ENCODE data around the gene EPB42.
"Not testable (repeated sequence)": the region's sequence is repeated elsewhere in the genome, so short reads cannot be mapped to it uniquely, and the experiment has no call there.

EPB42 gene

GRCh38 chr15:43239732-43240491, 19.1 kb upstream of the EPB42 start:
- DNase-seq, result no peak

GRCh38 chr15:43238671-43239131, 17.9 kb upstream of the EPB42 start:
- DNase-seq, result no peak

GRCh38 chr15:43237842-43238470, 17.1 kb upstream of the EPB42 start:
- DNase-seq, result no peak

GRCh38 chr15:43235536-43235935, 14.7 kb upstream of the EPB42 start:
- DNase-seq, result no peak

- no peak for DNase-seq
Observed at GRCh38 chr15:43232289-43232874, 11.6 kb upstream of the EPB42 start.

GRCh38 chr15:43230640-43231115, 9.9 kb upstream of the EPB42 start:
- no peak for DNase-seq

- DNase-seq, result no peak
Observed at GRCh38 chr15:43229977-43230376, 9.2 kb upstream of the EPB42 start.

- DNase-seq, result no peak
Observed at GRCh38 chr15:43226436-43227305, 5.9 kb upstream of the EPB42 start.

- DNase-seq, result not testable (repeated sequence)
Observed at GRCh38 chr15:43225950-43226255, 5.1 kb upstream of the EPB42 start.

- peak; percentile 35 for DNase-seq
Observed at GRCh38 chr15:43225201-43225949, 4.6 kb upstream of the EPB42 start.

GRCh38 chr15:43221422-43221821, 604 bp upstream of the EPB42 start:
- no peak for DNase-seq

GRCh38 chr15:43219929-43220928, 589 bp downstream of the EPB42 start:
- no peak for DNase-seq

GRCh38 chr15:43218908-43219706, 1.7 kb downstream of the EPB42 start:
- no peak for DNase-seq

- no peak for DNase-seq
Observed at GRCh38 chr15:43215961-43216360, 4.9 kb downstream of the EPB42 start.

GRCh38 chr15:43214592-43215295, 6.1 kb downstream of the EPB42 start:
- DNase-seq, result no peak

- no peak for DNase-seq
Observed at GRCh38 chr15:43214169-43214568, 6.6 kb downstream of the EPB42 start.

GRCh38 chr15:43213466-43213865, 7.4 kb downstream of the EPB42 start:
- DNase-seq, result no peak

GRCh38 chr15:43212951-43213350, 7.9 kb downstream of the EPB42 start:
- no peak for DNase-seq

GRCh38 chr15:43212299-43212698, 8.5 kb downstream of the EPB42 start:
- no peak for DNase-seq
